GM23338 (cell line): Measurements from ENCODE around the gene ADPRHL1.

Source experiments
- CREB1 ChIP-seq: fragments of 250-450 bp; sonication (Bioruptor Pico); IDR thresholded peaks from 2 replicates; pipeline ENCODE4 v1.5.0; 2020; ENCODE audit warnings: low read depth, mild to moderate bottlenecking, moderate library complexity
- EZH2 ChIP-seq: fragments of 200-600 bp; sonication (generic); IDR thresholded peaks from one replicate; pipeline ENCODE4 v1.8.0; 2017; ENCODE audit warnings: antibody characterized with exemption, mild to moderate bottlenecking, low read depth; ENCODE audit not compliant: unreplicated experiment
- EZH2phosphoT487 ChIP-seq: fragments of 200-600 bp; sonication (generic); IDR thresholded peaks from one replicate; pipeline ENCODE4 v1.8.1; 2018; ENCODE audit warnings: antibody characterized with exemption; ENCODE audit not compliant: unreplicated experiment
- JUNB ChIP-seq: IDR thresholded peaks from one replicate; pipeline ENCODE4 v1.6.1; 2016; ENCODE audit warnings: antibody characterized with exemption; ENCODE audit not compliant: unreplicated experiment
- NANOG ChIP-seq: IDR thresholded peaks from 2 replicates; pipeline ENCODE4 v1.6.1; 2016; ENCODE audit warnings: antibody characterized with exemption, borderline replicate concordance
- POLR2AphosphoS5 ChIP-seq: IDR thresholded peaks from 2 replicates; pipeline ENCODE4 v1.6.1; 2016; ENCODE audit warnings: antibody characterized with exemption, low read depth
- TF ChIP-seq, protein P1 (sequence below), 2 experiments: fragments of 200-600 bp in 1 of 2; sonication (generic) in 1 of 2; conservative IDR thresholded peaks; 2 replicates each; pipeline versions ENCODE4 v1.5.1 to v1.6.1; 2016 to 2017; ENCODE audit warnings: antibody characterized with exemption in 2 of 2, low read depth in 2 of 2, mild to moderate bottlenecking in 2 of 2, moderate library complexity in 1 of 2
- TF ChIP-seq, protein P2 (sequence below): IDR thresholded peaks from one replicate; pipeline ENCODE4 v1.6.1; 2018; ENCODE audit warnings: antibody characterized with exemption; ENCODE audit not compliant: unreplicated experiment
- TF ChIP-seq, protein P3 (sequence below): IDR thresholded peaks from 2 replicates; pipeline ENCODE4 v1.6.1; 2016; ENCODE audit warnings: antibody characterized with exemption

DNA sequence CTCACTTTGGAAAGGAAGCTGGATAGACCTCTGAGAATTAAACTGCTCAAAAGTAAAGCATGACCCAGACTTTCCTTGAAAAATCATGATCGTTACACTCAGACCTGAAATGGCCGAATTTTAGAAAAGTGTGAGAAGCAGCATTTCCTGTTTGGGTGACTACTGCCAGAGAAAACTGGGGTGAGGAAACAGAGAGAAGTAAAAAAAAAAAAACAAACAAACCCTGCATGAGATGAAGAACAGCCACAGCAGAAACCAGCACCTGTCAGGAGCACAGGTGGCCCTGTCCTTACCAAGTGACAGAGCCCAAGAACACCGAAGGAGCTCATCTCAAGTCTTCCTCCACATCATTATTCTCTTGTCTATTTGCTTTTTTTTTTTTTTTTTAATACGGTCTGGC is 12.0 kb upstream of the ADPRHL1 start:
- TF ChIP-seq, protein P1, sequence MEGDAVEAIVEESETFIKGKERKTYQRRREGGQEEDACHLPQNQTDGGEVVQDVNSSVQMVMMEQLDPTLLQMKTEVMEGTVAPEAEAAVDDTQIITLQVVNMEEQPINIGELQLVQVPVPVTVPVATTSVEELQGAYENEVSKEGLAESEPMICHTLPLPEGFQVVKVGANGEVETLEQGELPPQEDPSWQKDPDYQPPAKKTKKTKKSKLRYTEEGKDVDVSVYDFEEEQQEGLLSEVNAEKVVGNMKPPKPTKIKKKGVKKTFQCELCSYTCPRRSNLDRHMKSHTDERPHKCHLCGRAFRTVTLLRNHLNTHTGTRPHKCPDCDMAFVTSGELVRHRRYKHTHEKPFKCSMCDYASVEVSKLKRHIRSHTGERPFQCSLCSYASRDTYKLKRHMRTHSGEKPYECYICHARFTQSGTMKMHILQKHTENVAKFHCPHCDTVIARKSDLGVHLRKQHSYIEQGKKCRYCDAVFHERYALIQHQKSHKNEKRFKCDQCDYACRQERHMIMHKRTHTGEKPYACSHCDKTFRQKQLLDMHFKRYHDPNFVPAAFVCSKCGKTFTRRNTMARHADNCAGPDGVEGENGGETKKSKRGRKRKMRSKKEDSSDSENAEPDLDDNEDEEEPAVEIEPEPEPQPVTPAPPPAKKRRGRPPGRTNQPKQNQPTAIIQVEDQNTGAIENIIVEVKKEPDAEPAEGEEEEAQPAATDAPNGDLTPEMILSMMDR (conservative IDR thresholded peaks at IDR 0.05; ENCODE audit: low read depth in 2 of 2): no peak
- TF ChIP-seq POLR2AphosphoS5 (no peak), EZH2 (no peak), EZH2phosphoT487 (no peak), JUNB (no peak), CREB1 (CRISPR knock-in tag) (no peak), NANOG (no peak)
- TF ChIP-seq, protein P2, sequence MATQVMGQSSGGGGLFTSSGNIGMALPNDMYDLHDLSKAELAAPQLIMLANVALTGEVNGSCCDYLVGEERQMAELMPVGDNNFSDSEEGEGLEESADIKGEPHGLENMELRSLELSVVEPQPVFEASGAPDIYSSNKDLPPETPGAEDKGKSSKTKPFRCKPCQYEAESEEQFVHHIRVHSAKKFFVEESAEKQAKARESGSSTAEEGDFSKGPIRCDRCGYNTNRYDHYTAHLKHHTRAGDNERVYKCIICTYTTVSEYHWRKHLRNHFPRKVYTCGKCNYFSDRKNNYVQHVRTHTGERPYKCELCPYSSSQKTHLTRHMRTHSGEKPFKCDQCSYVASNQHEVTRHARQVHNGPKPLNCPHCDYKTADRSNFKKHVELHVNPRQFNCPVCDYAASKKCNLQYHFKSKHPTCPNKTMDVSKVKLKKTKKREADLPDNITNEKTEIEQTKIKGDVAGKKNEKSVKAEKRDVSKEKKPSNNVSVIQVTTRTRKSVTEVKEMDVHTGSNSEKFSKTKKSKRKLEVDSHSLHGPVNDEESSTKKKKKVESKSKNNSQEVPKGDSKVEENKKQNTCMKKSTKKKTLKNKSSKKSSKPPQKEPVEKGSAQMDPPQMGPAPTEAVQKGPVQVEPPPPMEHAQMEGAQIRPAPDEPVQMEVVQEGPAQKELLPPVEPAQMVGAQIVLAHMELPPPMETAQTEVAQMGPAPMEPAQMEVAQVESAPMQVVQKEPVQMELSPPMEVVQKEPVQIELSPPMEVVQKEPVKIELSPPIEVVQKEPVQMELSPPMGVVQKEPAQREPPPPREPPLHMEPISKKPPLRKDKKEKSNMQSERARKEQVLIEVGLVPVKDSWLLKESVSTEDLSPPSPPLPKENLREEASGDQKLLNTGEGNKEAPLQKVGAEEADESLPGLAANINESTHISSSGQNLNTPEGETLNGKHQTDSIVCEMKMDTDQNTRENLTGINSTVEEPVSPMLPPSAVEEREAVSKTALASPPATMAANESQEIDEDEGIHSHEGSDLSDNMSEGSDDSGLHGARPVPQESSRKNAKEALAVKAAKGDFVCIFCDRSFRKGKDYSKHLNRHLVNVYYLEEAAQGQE: no peak
- TF ChIP-seq, protein P3, sequence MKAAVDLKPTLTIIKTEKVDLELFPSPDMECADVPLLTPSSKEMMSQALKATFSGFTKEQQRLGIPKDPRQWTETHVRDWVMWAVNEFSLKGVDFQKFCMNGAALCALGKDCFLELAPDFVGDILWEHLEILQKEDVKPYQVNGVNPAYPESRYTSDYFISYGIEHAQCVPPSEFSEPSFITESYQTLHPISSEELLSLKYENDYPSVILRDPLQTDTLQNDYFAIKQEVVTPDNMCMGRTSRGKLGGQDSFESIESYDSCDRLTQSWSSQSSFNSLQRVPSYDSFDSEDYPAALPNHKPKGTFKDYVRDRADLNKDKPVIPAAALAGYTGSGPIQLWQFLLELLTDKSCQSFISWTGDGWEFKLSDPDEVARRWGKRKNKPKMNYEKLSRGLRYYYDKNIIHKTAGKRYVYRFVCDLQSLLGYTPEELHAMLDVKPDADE: no peak
